HEK293 (cell line): ENCODE results near the gene SH3GL1.
A peak's percentile ranks its signal among the peaks of the same experiment; 100 is the strongest.

Source experiments
- CTCF ChIA-PET: fragments of 350-600 bp; formaldehyde crosslinking; extraction: SDS; loops from one replicate; lab custom pipeline; 2021; ENCODE audit warnings: antibody characterized with exemption; lab: Yijun Ruan, JAX
- POLR2A ChIA-PET: fragments of 300-600 bp; formaldehyde crosslinking; extraction: SDS; loops from one replicate; lab custom pipeline; 2020; ENCODE audit warnings: antibody characterized with exemption, inconsistent platforms; lab: Yijun Ruan, JAX
- H3K27ac ChIP-seq: fragments of 200-500 bp; sonication (Bioruptor generic); 2 replicates; pipeline ENCODE4 v1.5.1; 2014; ENCODE audit warnings: low read depth, low read length, control low read depth, inconsistent platforms; ENCODE audit errors: extremely low read depth
- H3K36me3 ChIP-seq, 2 experiments: fragments of 200-500 bp in 1 of 2; sonication (Bioruptor generic) in 1 of 2; 1 replicate in 1 of 2; 2 replicates in 1 of 2; pipeline ENCODE4 v1.5.1; 2014 to 2017; ENCODE audit warnings: inconsistent platforms in 2 of 2, low read length in 2 of 2; ENCODE audit not compliant: control insufficient read depth in 2 of 2, insufficient read depth in 1 of 2
- H3K4me1 ChIP-seq: fragments of 200-500 bp; sonication (Bioruptor generic); 2 replicates; pipeline ENCODE4 v1.5.1; 2014; ENCODE audit warnings: mild to moderate bottlenecking, low read length, inconsistent platforms; ENCODE audit not compliant: control insufficient read depth, insufficient read depth
- H3K4me3 ChIP-seq: 2 replicates; pipeline ENCODE4 v1.5.1; 2011; ENCODE audit warnings: low read depth, mild to moderate bottlenecking, control low read depth, low read length, moderate library complexity
- H3K9me3 ChIP-seq: fragments of 200-500 bp; sonication (Bioruptor generic); 2 replicates; pipeline ENCODE4 v1.5.1; 2014; ENCODE audit warnings: low read depth, low read length, inconsistent platforms; ENCODE audit not compliant: control insufficient read depth, insufficient read depth
- EGR2 ChIP-seq: fragments of 450-650 bp; formaldehyde crosslinking; IDR thresholded peaks from 2 replicates; pipeline ENCODE4 v1.5.1; 2016; ENCODE audit warnings: low read depth, missing biosample characterization, missing genetic modification characterization
- GLIS2 ChIP-seq: fragments of 450-650 bp; formaldehyde crosslinking; IDR thresholded peaks from 2 replicates; pipeline ENCODE4 v1.5.1; 2016; ENCODE audit warnings: missing biosample characterization, missing genetic modification characterization
- KLF10 ChIP-seq: fragments of 450-650 bp; IDR thresholded peaks from 2 replicates; pipeline ENCODE4 v1.5.1; 2018; ENCODE audit warnings: missing biosample characterization, mild to moderate bottlenecking, missing genetic modification characterization
- KLF9 ChIP-seq: fragments of 450-650 bp; formaldehyde crosslinking; IDR thresholded peaks from 2 replicates; pipeline ENCODE4 v1.5.1; 2016; ENCODE audit warnings: missing biosample characterization, missing genetic modification characterization, low read depth
- SETDB1 ChIP-seq: IDR thresholded peaks from one replicate; pipeline ENCODE4 v1.6.1; 2017; ENCODE audit warnings: mild to moderate bottlenecking, low read length, moderate library complexity, mixed read lengths; ENCODE audit not compliant: insufficient read length
- SP2 ChIP-seq: fragments of 450-650 bp; formaldehyde crosslinking; IDR thresholded peaks from 2 replicates; pipeline ENCODE4 v1.5.1; 2016; ENCODE audit warnings: missing biosample characterization, missing genetic modification characterization
- SP3 ChIP-seq: fragments of 450-650 bp; formaldehyde crosslinking; IDR thresholded peaks from 2 replicates; pipeline ENCODE4 v1.5.1; 2016; ENCODE audit warnings: missing biosample characterization, missing genetic modification characterization
- ZFHX2 ChIP-seq: fragments of 450-650 bp; formaldehyde crosslinking; conservative IDR thresholded peaks from 2 replicates; pipeline ENCODE4 v1.5.1; 2016; ENCODE audit warnings: missing biosample characterization, missing genetic modification characterization
- ZIC2 ChIP-seq: fragments of 450-650 bp; formaldehyde crosslinking; IDR thresholded peaks from 2 replicates; pipeline ENCODE4 v1.5.1; 2016; ENCODE audit warnings: missing biosample characterization, missing genetic modification characterization
- ZNF211 ChIP-seq: fragments of 450-650 bp; formaldehyde crosslinking; IDR thresholded peaks from 2 replicates; pipeline ENCODE4 v1.5.1; 2016; ENCODE audit warnings: low read depth, missing biosample characterization, missing genetic modification characterization
- ZNF610 ChIP-seq: fragments of 450-650 bp; formaldehyde crosslinking; IDR thresholded peaks from 2 replicates; pipeline ENCODE4 v1.5.1; 2016; ENCODE audit warnings: missing biosample characterization, missing genetic modification characterization, borderline replicate concordance
- ZNF76 ChIP-seq: fragments of 450-650 bp; formaldehyde crosslinking; IDR thresholded peaks from 2 replicates; pipeline ENCODE4; 2016; ENCODE audit warnings: low read depth, missing biosample characterization, missing genetic modification characterization, borderline replicate concordance
- ZNF830 ChIP-seq: fragments of 450-650 bp; IDR thresholded peaks from 2 replicates; pipeline ENCODE4 v1.5.0; 2018; ENCODE audit warnings: missing biosample characterization, missing genetic modification characterization, low read depth, mild to moderate bottlenecking, moderate library complexity
- TF ChIP-seq, protein P1 (sequence below): fragments of 450-650 bp; formaldehyde crosslinking; optimal IDR thresholded peaks from 2 replicates; pipeline ENCODE3; 2016; ENCODE audit warnings: missing biosample characterization, mild to moderate bottlenecking, missing genetic modification characterization
- TF ChIP-seq, protein P2 (sequence below): fragments of 450-650 bp; formaldehyde crosslinking; IDR thresholded peaks from 2 replicates; pipeline ENCODE4 v1.5.1; 2016; ENCODE audit warnings: missing biosample characterization, missing genetic modification characterization
- TF ChIP-seq, protein P3 (sequence below): fragments of 450-650 bp; formaldehyde crosslinking; IDR thresholded peaks from 2 replicates; pipeline ENCODE4 v1.5.1; 2016; ENCODE audit warnings: missing biosample characterization, missing genetic modification characterization
- TF ChIP-seq, protein P4 (sequence below): fragments of 450-650 bp; formaldehyde crosslinking; IDR thresholded peaks from 2 replicates; pipeline ENCODE4 v1.5.1; 2016; ENCODE audit warnings: missing biosample characterization, missing genetic modification characterization

The SH3GL1 gene

DNA sequence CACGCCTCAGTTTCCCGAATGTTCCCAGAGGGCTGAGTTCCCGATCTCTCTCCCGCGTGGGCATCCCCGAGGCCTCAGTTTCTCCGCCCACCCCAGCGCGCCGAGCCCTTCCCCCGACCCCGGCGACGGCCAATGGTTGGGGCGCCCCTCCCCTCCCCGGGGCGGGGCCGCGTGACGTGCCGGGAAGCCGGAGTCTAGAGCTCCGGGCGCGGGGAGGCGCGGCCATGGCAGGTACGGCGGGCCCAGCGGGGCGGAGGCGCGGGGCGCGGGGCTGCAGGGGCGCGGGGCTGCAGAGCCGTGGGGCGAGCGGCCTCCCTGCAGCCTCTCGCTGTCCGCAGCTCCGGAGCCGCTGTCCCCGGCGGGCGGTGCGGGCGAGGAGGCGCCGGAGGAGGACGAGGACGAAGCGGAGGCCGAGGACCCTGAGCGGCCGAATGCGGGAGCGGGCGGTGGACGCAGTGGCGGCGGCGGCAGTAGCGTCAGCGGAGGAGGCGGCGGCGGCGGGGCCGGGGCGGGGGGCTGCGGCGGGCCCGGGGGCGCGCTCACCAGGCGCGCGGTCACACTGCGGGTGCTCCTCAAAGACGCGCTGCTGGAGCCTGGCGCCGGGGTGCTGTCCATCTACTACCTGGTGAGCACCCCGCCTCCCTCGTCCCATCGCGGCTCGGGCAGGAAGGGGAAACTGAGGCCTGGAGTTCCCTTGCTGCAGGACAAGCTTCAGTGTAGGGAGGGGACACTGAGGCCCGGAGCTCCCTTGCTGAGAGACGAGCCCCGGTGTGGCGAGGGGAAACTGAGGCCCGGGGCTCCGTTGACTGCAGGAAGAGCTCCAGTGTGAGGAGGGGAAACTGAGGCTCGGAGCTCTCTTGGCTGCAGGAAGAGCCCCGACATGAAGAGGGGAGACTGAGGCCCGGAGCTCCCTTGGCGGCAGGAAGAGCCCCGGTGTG, 56.7 kb downstream of the SH3GL1 start, which contains the start of gene MPND:
Gene MPND (plus strand): TSS at position 193 of the 938 bp plus-strand sequence. CDS start 32 bp downstream, at position 225.
- TF ChIP-seq ZFHX2 (tag by site-specific recombination) (peak; percentile 79; the same call in 1 of the 2 replicates), SP2 (tag by site-specific recombination) (peak; percentile 56), GLIS2 (tag by site-specific recombination) (peak; percentile 22; the same call in 1 of the 2 replicates), KLF9 (tag by site-specific recombination) (peak; percentile 85), ZIC2 (tag by site-specific recombination) (0 out of 2 replicates have a peak, but pooled peaks have one; percentile 10), KLF10 (tag by site-specific recombination) (peak; percentile 26; the same call in 1 of the 2 replicates), ZNF830 (tag by site-specific recombination) (no peak), ZNF211 (no peak), SETDB1 (no peak), ZNF76 (tag by site-specific recombination) (no peak), SP3 (tag by site-specific recombination) (peak; percentile 67), EGR2 (peak; percentile 51; the same call in 1 of the 2 replicates), ZNF610 (0 out of 2 replicates have a peak, but pooled peaks have one; percentile 6)
- TF ChIP-seq, protein P1, sequence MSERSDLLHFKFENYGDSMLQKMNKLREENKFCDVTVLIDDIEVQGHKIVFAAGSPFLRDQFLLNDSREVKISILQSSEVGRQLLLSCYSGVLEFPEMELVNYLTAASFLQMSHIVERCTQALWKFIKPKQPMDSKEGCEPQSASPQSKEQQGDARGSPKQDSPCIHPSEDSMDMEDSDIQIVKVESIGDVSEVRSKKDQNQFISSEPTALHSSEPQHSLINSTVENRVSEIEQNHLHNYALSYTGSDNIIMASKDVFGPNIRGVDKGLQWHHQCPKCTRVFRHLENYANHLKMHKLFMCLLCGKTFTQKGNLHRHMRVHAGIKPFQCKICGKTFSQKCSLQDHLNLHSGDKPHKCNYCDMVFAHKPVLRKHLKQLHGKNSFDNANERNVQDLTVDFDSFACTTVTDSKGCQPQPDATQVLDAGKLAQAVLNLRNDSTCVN (tag by site-specific recombination), result peak; percentile 76
- TF ChIP-seq, protein P2, sequence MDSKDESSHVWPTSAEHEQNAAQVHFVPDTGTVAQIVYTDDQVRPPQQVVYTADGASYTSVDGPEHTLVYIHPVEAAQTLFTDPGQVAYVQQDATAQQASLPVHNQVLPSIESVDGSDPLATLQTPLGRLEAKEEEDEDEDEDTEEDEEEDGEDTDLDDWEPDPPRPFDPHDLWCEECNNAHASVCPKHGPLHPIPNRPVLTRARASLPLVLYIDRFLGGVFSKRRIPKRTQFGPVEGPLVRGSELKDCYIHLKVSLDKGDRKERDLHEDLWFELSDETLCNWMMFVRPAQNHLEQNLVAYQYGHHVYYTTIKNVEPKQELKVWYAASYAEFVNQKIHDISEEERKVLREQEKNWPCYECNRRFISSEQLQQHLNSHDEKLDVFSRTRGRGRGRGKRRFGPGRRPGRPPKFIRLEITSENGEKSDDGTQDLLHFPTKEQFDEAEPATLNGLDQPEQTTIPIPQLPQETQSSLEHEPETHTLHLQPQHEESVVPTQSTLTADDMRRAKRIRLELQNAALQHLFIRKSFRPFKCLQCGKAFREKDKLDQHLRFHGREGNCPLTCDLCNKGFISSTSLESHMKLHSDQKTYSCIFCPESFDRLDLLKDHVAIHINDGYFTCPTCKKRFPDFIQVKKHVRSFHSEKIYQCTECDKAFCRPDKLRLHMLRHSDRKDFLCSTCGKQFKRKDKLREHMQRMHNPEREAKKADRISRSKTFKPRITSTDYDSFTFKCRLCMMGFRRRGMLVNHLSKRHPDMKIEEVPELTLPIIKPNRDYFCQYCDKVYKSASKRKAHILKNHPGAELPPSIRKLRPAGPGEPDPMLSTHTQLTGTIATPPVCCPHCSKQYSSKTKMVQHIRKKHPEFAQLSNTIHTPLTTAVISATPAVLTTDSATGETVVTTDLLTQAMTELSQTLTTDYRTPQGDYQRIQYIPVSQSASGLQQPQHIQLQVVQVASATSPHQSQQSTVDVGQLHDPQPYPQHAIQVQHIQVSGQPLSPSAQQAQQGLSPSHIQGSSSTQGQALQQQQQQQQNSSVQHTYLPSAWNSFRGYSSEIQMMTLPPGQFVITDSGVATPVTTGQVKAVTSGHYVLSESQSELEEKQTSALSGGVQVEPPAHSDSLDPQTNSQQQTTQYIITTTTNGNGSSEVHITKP (tag by site-specific recombination), result peak; percentile 30; the same call in 1 of the 2 replicates
- TF ChIP-seq, protein P3, sequence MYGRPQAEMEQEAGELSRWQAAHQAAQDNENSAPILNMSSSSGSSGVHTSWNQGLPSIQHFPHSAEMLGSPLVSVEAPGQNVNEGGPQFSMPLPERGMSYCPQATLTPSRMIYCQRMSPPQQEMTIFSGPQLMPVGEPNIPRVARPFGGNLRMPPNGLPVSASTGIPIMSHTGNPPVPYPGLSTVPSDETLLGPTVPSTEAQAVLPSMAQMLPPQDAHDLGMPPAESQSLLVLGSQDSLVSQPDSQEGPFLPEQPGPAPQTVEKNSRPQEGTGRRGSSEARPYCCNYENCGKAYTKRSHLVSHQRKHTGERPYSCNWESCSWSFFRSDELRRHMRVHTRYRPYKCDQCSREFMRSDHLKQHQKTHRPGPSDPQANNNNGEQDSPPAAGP, result peak; percentile 0
- TF ChIP-seq, protein P4, sequence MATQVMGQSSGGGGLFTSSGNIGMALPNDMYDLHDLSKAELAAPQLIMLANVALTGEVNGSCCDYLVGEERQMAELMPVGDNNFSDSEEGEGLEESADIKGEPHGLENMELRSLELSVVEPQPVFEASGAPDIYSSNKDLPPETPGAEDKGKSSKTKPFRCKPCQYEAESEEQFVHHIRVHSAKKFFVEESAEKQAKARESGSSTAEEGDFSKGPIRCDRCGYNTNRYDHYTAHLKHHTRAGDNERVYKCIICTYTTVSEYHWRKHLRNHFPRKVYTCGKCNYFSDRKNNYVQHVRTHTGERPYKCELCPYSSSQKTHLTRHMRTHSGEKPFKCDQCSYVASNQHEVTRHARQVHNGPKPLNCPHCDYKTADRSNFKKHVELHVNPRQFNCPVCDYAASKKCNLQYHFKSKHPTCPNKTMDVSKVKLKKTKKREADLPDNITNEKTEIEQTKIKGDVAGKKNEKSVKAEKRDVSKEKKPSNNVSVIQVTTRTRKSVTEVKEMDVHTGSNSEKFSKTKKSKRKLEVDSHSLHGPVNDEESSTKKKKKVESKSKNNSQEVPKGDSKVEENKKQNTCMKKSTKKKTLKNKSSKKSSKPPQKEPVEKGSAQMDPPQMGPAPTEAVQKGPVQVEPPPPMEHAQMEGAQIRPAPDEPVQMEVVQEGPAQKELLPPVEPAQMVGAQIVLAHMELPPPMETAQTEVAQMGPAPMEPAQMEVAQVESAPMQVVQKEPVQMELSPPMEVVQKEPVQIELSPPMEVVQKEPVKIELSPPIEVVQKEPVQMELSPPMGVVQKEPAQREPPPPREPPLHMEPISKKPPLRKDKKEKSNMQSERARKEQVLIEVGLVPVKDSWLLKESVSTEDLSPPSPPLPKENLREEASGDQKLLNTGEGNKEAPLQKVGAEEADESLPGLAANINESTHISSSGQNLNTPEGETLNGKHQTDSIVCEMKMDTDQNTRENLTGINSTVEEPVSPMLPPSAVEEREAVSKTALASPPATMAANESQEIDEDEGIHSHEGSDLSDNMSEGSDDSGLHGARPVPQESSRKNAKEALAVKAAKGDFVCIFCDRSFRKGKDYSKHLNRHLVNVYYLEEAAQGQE (tag by site-specific recombination), result peak; percentile 57; the same call in 1 of the 2 replicates
- ChIA-PET CTCF (interaction anchor here (0.7 to 3.9 kb wide), 5 partner anchors 9 to 76 kb away, joined by 3 to 44 read pairs (median 9); no protein-coding TSS in a partner anchor), POLR2A (interaction anchor here (0.8 to 3.2 kb wide), 30 partner anchors 9 to 1868 kb away, joined by 3 to 29 read pairs (median 6); partner anchors contain the start of genes CHAF1A, FSD1, GADD45B and HDGFL2)
- Histone ChIP-seq H3K36me3 (peaks cover 6 to 17% of the 10 kb centered on the region in 2 experiments; a peak in 2 of 3 replicates), H3K27ac (peak within 1 kb of the TSS; percentile 68), H3K4me3 (peak within 1 kb of the TSS; percentile 73), H3K9me3 (no peaks in the 10 kb centered on the region), H3K4me1 (peaks cover 3% of the 10 kb centered on the region; the same call in 1 of the 2 replicates)
